ENCODE measurements around the gene PRELID2.

- TF ChIP-seq CTCF (IDR thresholded peaks at IDR 0.05) = no peak
- TF ChIP-seq POLR2A (IDR thresholded peaks at IDR 0.05) = no peak
- TF ChIP-seq EP300 (IDR thresholded peaks at IDR 0.05) = no peak
- TF ChIP-seq POLR2AphosphoS5 (IDR thresholded peaks at IDR 0.05) = no peak
These were observed 17.8 kb upstream of the PRELID2 start for GRCh38 chr5:145852990-145853389.

Measured in upper lobe of left lung (tissue), 4 donors.